Measurements from ENCODE around the gene ATPAF2.

Gene ATPAF2

GRCh38 chr17:18039535-18040260 lies 730 bp upstream of the ATPAF2 start:
- DNase-seq (ENCODE audit: low read depth in 2 of 2), result no peak

GRCh38 chr17:18038149-18038850 lies 668 bp downstream of the ATPAF2 start:
- DNase-seq (ENCODE audit: low read depth in 2 of 2), result no peak

- no peak for DNase-seq (ENCODE audit: low read depth in 2 of 2)
These were observed 1.5 kb downstream of the ATPAF2 start for GRCh38 chr17:18037486-18037885.

GRCh38 chr17:18035704-18036103 lies 3.3 kb downstream of the ATPAF2 start:
- no peak for DNase-seq (ENCODE audit: low read depth in 2 of 2)

GRCh38 chr17:18033442-18034099 lies 5.4 kb downstream of the ATPAF2 start:
- DNase-seq (ENCODE audit: low read depth in 2 of 2), result peak in 1 of 2 donors; percentile 33

GRCh38 chr17:18031955-18032354 lies 7.0 kb downstream of the ATPAF2 start:
- DNase-seq (ENCODE audit: low read depth in 2 of 2), result no peak

- DNase-seq (ENCODE audit: low read depth in 2 of 2), result no peak
These were observed 9.9 kb downstream of the ATPAF2 start for GRCh38 chr17:18028952-18029540.

GRCh38 chr17:18028114-18028951 lies 10.6 kb downstream of the ATPAF2 start:
- no peak for DNase-seq (ENCODE audit: low read depth in 2 of 2)

- no peak for DNase-seq (ENCODE audit: low read depth in 2 of 2)
These were observed 11.7 kb downstream of the ATPAF2 start for GRCh38 chr17:18027280-18027679.

GRCh38 chr17:18025945-18026776 lies 12.8 kb downstream of the ATPAF2 start:
- no peak for DNase-seq (ENCODE audit: low read depth in 2 of 2)

GRCh38 chr17:18025241-18025944 lies 13.6 kb downstream of the ATPAF2 start:
- no peak for DNase-seq (ENCODE audit: low read depth in 2 of 2)

GRCh38 chr17:18021372-18021771 lies 17.6 kb downstream of the ATPAF2 start:
- no peak for DNase-seq (ENCODE audit: low read depth in 2 of 2)

- no peak for DNase-seq (ENCODE audit: low read depth in 2 of 2)
These were observed 18.0 kb downstream of the ATPAF2 start for GRCh38 chr17:18020971-18021370.

- no peak for DNase-seq (ENCODE audit: low read depth in 2 of 2)
These were observed 19.2 kb downstream of the ATPAF2 start for GRCh38 chr17:18019838-18020154.

GRCh38 chr17:18018411-18018921 lies 20.5 kb downstream of the ATPAF2 start:
- no peak for DNase-seq (ENCODE audit: low read depth in 2 of 2)

GRCh38 chr17:18017958-18018357 lies 21.0 kb downstream of the ATPAF2 start:
- no peak for DNase-seq (ENCODE audit: low read depth in 2 of 2)

GRCh38 chr17:18016426-18016825 lies 22.5 kb downstream of the ATPAF2 start:
- no peak for DNase-seq (ENCODE audit: low read depth in 2 of 2)

- no peak for DNase-seq (ENCODE audit: low read depth in 2 of 2)
These were observed 23.4 kb downstream of the ATPAF2 start for GRCh38 chr17:18015593-18015992.

- no peak for DNase-seq (ENCODE audit: low read depth in 2 of 2)
These were observed 25.0 kb downstream of the ATPAF2 start for GRCh38 chr17:18014006-18014405.

- no peak for DNase-seq (ENCODE audit: low read depth in 2 of 2)
These were observed 27.7 kb downstream of the ATPAF2 start for GRCh38 chr17:18011286-18011685.
